Measurements from ENCODE around the gene WNT1.

- no peak for TF ChIP-seq CTCF (conservative IDR thresholded peaks at IDR 0.05 in 1 of 2, IDR thresholded peaks at IDR 0.05 in 1 of 2; ENCODE audit: low read depth in 1 of 2, low read length in 2 of 2)
- TF ChIP-seq EZH2 (IDR thresholded peaks at IDR 0.05; ENCODE audit: low read length, missing control alignments) = no peak
Observed at GRCh38 chr12:49022558-49023178, 44.5 kb downstream of the WNT1 start.

Data from fibroblast of lung (primary cell).